Activated CD4-positive, alpha-beta T cell treated with anti-CD3 and anti-CD28 coated beads, Interleukin-2, Interleukin-6, amounts not matched to agents 100 ng/mL and 50 ng/mL, durations not matched to agents 16 hours and 8 hours (primary cell): Measurements from ENCODE around the gene TACC2.

Source experiments
- DNase-seq: peaks from one replicate; pipeline ENCODE4 v3.0.0-alpha.2; 2020

The TACC2 gene

GRCh38 chr10:122258136-122259074, 269.4 kb downstream of the TACC2 start:
- no peak for DNase-seq

- no peak for DNase-seq
Observed at GRCh38 chr10:122259075-122259466, 270.1 kb downstream of the TACC2 start.

GRCh38 chr10:122261584-122261983, 272.6 kb downstream of the TACC2 start:
- DNase-seq, result no peak

GRCh38 chr10:122263971-122264370, 275.0 kb downstream of the TACC2 start:
- no peak for DNase-seq

- no peak for DNase-seq
Observed at GRCh38 chr10:122264436-122264835, 275.5 kb downstream of the TACC2 start.

GRCh38 chr10:122264931-122265330, 276.0 kb downstream of the TACC2 start:
- DNase-seq, result no peak

- no peak for DNase-seq
Observed at GRCh38 chr10:122265896-122266295, 276.9 kb downstream of the TACC2 start.

GRCh38 chr10:122267849-122268737, 279.1 kb downstream of the TACC2 start:
- peak; percentile 61 for DNase-seq

- DNase-seq, result no peak
Observed at GRCh38 chr10:122269059-122269687, 280.2 kb downstream of the TACC2 start.

GRCh38 chr10:122271076-122271475, 282.1 kb downstream of the TACC2 start, which contains the start of gene BTBD16:
TSS of gene BTBD16 (plus strand) at chr10:122271296. CDS start at chr10:122275082, 3,786 bp downstream.
- no peak for DNase-seq

GRCh38 chr10:122273966-122274545, 285.1 kb downstream of the TACC2 start:
- no peak for DNase-seq

- DNase-seq, result no peak
Observed at GRCh38 chr10:122276611-122277208, 287.7 kb downstream of the TACC2 start.

- no peak for DNase-seq
Observed at GRCh38 chr10:122277526-122278136, 288.7 kb downstream of the TACC2 start.

GRCh38 chr10:122279725-122280141, 290.8 kb downstream of the TACC2 start:
- DNase-seq, result peak; percentile 39

- DNase-seq, result no peak
Observed at GRCh38 chr10:122280156-122280555, 291.2 kb downstream of the TACC2 start.

- no peak for DNase-seq
Observed at GRCh38 chr10:122281018-122281626, 292.2 kb downstream of the TACC2 start.

- no peak for DNase-seq
Observed at GRCh38 chr10:122281751-122282150, 292.8 kb downstream of the TACC2 start.

GRCh38 chr10:122282253-122282671, 293.3 kb downstream of the TACC2 start:
- DNase-seq, result no peak

- no peak for DNase-seq
Observed at GRCh38 chr10:122282909-122283308, 293.9 kb downstream of the TACC2 start.

- no peak for DNase-seq
Observed at GRCh38 chr10:122285506-122286444, 296.8 kb downstream of the TACC2 start.
